ENCODE data around the gene SEPSECS. TPM values are rescaled to one million over a fixed set of nuclear protein-coding genes. Genes with fewer than 3 reads are reported as not detected.

The SEPSECS gene
- total RNA-seq, 4 donors from 2014 or later, result 5.0 to 25.9 (median 23.6) TPM

DNA sequence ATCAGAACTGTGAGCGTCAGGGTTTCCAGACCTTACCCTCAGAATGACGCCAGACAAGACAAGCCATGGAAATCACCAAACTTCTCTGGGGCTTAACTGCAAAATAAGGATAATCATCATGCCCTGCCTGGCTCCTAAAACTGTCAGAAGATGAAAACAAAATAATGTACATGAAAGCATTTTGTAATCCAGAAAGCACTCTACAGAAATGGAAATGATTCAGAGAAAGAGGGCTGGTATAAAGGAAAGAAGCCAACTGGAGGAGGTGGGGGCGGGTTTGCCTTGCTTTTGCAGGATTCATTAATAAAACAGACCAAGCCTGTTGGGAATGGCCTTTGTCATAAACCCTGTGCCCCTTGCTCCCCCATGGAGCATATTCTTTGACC is 47.3 kb downstream of the SEPSECS start:
- no peak overlapping the region for H3K4me3 ChIP-seq

DNA sequence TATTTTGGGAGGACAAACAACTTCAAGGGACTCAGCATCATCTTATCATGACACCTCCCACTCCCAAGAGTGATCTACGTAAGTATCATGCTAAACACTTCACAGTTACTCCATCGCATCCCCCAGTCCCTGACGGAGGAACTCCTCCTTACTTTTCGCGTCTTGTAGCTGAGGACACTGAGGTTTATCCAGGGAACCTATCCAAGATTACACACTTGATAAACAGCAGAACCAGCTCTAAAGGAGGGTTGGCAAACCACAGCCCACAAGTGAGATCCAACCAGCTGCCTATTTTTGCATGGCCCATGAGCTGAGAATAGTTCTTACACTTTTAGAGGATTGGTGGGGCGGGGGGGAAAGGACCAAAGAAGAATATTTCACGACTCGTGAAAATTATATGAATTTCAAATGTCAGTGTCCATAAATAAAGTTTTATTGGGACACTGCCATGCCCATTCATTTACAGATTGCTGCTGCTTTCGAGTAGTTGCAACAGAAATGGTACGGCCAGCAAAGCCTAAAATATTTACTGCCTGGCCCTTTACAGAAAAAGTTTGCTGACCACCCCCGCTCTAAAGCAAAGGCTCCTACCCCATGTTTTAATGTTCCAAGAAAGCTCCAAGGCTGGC is 47.8 kb downstream of the SEPSECS start:
- Histone ChIP-seq H3K36me3 (no peaks in the 10 kb centered on the region), H3K9me3 (no peaks in the 10 kb centered on the region), H3K27me3 (no peaks in the 10 kb centered on the region), H3K4me3 (no peak overlapping the region), H3K27ac (no peak overlapping the region), H3K4me1 (no peaks in the 10 kb centered on the region)
- DNase-seq, result no peak
- TF ChIP-seq POLR2A (IDR thresholded peaks at IDR 0.05), result no peak
- TF ChIP-seq, protein P1, sequence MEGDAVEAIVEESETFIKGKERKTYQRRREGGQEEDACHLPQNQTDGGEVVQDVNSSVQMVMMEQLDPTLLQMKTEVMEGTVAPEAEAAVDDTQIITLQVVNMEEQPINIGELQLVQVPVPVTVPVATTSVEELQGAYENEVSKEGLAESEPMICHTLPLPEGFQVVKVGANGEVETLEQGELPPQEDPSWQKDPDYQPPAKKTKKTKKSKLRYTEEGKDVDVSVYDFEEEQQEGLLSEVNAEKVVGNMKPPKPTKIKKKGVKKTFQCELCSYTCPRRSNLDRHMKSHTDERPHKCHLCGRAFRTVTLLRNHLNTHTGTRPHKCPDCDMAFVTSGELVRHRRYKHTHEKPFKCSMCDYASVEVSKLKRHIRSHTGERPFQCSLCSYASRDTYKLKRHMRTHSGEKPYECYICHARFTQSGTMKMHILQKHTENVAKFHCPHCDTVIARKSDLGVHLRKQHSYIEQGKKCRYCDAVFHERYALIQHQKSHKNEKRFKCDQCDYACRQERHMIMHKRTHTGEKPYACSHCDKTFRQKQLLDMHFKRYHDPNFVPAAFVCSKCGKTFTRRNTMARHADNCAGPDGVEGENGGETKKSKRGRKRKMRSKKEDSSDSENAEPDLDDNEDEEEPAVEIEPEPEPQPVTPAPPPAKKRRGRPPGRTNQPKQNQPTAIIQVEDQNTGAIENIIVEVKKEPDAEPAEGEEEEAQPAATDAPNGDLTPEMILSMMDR (IDR thresholded peaks at IDR 0.05), result no peak

More for the DNA sequence above, 47.3 kb downstream of the SEPSECS start:
- Histone ChIP-seq H3K27ac (no peak overlapping the region), H3K9me3 (no peaks in the 10 kb centered on the region), H3K4me1 (no peaks in the 10 kb centered on the region), H3K27me3 (no peaks in the 10 kb centered on the region), H3K36me3 (no peaks in the 10 kb centered on the region)
- DNase-seq, result no peak
- no peak for TF ChIP-seq POLR2A (IDR thresholded peaks at IDR 0.05)
- TF ChIP-seq, protein P1 (IDR thresholded peaks at IDR 0.05), result no peak

DNA sequence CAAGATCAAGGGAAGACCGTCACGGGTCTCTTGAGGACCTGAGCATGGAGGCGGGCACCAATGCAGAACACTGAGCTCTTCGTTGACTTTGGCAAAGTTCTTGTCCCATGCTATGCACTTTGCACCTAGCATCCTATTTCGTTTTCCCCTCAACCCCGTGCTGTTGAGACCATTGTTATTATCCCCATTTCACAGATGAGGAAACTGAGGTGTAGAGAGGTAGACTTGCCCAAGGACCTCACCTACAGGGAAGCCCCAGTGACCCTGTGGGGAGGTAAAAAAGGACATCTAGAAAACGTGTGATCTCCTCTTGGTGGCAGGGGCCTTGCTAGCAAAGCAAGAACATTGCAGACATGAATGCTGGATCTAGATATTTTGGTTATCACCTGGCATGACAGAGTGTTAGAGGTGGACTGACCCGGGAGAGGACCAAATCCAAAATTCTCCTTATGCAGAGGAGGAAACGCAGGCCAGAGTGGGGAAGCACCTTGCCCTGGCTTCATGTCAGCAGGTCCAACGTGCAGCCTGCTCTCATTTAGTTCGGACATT is 48.5 kb downstream of the SEPSECS start:
- Histone ChIP-seq H3K27ac (no peak overlapping the region), H3K4me1 (no peaks in the 10 kb centered on the region), H3K4me3 (no peak overlapping the region), H3K9me3 (no peaks in the 10 kb centered on the region), H3K27me3 (no peaks in the 10 kb centered on the region), H3K36me3 (no peaks in the 10 kb centered on the region)
- TF ChIP-seq, protein P1 (IDR thresholded peaks at IDR 0.05), result no peak
- TF ChIP-seq POLR2A (IDR thresholded peaks at IDR 0.05), result no peak
- no peak for DNase-seq

DNA sequence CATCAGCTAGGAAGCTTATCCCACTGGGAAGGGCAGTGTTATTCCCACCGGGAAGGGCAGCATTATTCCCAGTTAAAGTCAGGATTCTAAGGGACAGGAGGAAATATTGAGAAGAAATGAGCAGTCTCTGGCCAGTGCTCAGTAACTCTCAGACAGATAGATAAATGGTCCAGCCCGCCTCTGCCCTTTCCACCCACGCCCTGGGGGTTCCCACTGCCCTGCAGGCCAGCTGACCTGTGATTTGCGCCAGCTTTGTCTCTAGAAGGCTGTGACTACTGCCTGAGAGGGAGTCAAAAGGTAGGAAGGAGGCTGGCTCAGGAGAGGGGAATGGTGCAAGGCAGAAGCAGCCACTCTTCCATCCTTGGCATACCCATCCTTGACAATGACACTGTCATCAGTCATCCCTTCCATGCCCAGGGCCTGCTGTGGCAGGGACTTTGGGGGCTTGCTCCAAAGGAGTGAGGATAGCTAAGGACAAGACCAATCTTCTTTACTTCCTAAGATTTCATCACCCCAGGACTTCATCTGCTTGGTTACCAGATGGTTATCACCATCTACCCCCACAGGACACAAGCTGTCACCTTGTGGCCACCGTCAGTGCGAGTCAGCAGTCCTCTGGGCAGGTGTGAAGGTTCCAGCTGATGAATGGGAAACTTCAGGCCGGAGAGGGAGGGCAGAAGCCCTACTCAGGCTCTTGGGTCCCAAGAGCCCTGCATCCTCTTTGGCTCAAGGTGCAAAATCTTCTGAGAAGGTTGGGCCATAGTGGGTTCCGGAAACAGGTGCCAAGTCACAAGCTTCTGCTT is 49.5 kb downstream of the SEPSECS start:
- DNase-seq, result no peak
- Histone ChIP-seq H3K9me3 (no peaks in the 10 kb centered on the region), H3K4me1 (no peaks in the 10 kb centered on the region), H3K27ac (no peak overlapping the region), H3K4me3 (no peak overlapping the region), H3K36me3 (no peaks in the 10 kb centered on the region), H3K27me3 (no peaks in the 10 kb centered on the region)
- TF ChIP-seq POLR2A (IDR thresholded peaks at IDR 0.05), result no peak
- TF ChIP-seq, protein P1 (IDR thresholded peaks at IDR 0.05), result no peak

DNA sequence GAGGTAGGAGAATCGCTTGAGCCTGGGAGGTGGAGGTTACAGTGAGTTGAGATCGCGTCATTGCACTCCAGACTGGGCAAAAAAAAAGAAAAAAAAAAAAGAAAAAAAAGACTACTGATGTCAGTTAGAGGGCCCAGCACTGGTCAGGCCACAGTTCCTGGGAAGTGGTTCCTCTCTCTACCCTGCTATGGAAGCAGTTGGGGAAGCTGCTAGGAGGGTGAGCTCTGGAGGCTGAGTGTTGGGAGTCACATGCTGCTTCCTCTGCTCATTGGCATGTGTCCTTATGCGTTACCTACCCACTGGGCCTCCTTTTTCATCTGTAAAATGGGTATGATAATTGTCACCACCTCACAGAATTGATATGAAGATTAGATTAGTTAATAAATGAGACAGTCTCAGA is 50.7 kb downstream of the SEPSECS start:
- Histone ChIP-seq H3K27ac (no peak overlapping the region), H3K4me1 (no peaks in the 10 kb centered on the region), H3K27me3 (no peaks in the 10 kb centered on the region), H3K4me3 (no peak overlapping the region), H3K9me3 (no peaks in the 10 kb centered on the region), H3K36me3 (no peaks in the 10 kb centered on the region)
- TF ChIP-seq, protein P1 (IDR thresholded peaks at IDR 0.05), result no peak
- TF ChIP-seq POLR2A (IDR thresholded peaks at IDR 0.05), result no peak
- no peak for DNase-seq

Measured in Peyer's patch (tissue), 4 donors.